ENCODE data around the gene NTRK3.

DNA sequence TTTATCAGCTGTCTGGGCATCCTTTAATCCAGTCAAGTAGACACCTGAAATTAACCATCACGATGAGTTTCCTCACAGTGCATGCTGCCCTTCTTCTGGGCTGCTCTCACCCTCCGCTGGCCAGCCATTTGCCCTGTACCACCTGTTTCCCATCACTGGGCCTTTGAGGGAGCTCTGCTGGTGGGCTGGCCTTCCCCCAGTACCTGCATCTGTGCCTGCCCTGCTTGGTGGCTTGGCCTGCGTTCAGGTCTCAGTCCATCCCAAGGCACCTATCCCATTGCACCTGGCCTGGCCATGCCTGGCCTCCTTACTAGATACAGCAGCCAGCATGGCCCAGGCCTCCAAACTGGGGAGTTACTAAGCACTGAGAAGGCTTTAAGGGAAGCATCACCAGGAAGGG is 413.2 kb downstream of the NTRK3 start:
- TF ChIP-seq ZNF565 (CRISPR knock-in tag; conservative IDR thresholded peaks at IDR 0.05; ENCODE audit: low read depth) = no peak
- TF ChIP-seq, protein P1, sequence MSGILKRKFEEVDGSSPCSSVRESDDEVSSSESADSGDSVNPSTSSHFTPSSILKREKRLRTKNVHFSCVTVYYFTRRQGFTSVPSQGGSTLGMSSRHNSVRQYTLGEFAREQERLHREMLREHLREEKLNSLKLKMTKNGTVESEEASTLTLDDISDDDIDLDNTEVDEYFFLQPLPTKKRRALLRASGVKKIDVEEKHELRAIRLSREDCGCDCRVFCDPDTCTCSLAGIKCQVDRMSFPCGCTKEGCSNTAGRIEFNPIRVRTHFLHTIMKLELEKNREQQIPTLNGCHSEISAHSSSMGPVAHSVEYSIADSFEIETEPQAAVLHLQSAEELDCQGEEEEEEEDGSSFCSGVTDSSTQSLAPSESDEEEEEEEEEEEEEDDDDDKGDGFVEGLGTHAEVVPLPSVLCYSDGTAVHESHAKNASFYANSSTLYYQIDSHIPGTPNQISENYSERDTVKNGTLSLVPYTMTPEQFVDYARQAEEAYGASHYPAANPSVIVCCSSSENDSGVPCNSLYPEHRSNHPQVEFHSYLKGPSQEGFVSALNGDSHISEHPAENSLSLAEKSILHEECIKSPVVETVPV (CRISPR knock-in tag; IDR thresholded peaks at IDR 0.05) = no peak
- TF ChIP-seq, protein P2, sequence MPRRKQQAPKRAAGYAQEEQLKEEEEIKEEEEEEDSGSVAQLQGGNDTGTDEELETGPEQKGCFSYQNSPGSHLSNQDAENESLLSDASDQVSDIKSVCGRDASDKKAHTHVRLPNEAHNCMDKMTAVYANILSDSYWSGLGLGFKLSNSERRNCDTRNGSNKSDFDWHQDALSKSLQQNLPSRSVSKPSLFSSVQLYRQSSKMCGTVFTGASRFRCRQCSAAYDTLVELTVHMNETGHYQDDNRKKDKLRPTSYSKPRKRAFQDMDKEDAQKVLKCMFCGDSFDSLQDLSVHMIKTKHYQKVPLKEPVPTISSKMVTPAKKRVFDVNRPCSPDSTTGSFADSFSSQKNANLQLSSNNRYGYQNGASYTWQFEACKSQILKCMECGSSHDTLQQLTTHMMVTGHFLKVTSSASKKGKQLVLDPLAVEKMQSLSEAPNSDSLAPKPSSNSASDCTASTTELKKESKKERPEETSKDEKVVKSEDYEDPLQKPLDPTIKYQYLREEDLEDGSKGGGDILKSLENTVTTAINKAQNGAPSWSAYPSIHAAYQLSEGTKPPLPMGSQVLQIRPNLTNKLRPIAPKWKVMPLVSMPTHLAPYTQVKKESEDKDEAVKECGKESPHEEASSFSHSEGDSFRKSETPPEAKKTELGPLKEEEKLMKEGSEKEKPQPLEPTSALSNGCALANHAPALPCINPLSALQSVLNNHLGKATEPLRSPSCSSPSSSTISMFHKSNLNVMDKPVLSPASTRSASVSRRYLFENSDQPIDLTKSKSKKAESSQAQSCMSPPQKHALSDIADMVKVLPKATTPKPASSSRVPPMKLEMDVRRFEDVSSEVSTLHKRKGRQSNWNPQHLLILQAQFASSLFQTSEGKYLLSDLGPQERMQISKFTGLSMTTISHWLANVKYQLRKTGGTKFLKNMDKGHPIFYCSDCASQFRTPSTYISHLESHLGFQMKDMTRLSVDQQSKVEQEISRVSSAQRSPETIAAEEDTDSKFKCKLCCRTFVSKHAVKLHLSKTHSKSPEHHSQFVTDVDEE (CRISPR knock-in tag; IDR thresholded peaks at IDR 0.05) = no peak

All from SK-N-SH treated with all-trans-retinoic acid at 6 μM for 48 hours (cell line).